ENCODE results near the gene GSTM3.
"Not testable (repeated sequence)": the region's sequence is repeated elsewhere in the genome, so short reads cannot be mapped to it uniquely, and the experiment has no call there.

GRCh38 chr1:109685399-109685798, 55.4 kb downstream of the GSTM3 start:
- TF ChIP-seq CTCF (conservative IDR thresholded peaks at IDR 0.05; ENCODE audit: low read depth in 2 of 2); POLR2AphosphoS5 (IDR thresholded peaks at IDR 0.05; ENCODE audit: low read depth); EZH2 (IDR thresholded peaks at IDR 0.05; ENCODE audit: low read depth, unreplicated experiment); REST (IDR thresholded peaks at IDR 0.05; ENCODE audit: unreplicated experiment); ZNF462 (CRISPR knock-in tag; IDR thresholded peaks at IDR 0.05); EZH2phosphoT487 (IDR thresholded peaks at IDR 0.05; ENCODE audit: unreplicated experiment); CREB1 (CRISPR knock-in tag; IDR thresholded peaks at IDR 0.05; ENCODE audit: low read depth); ETS1 (IDR thresholded peaks at IDR 0.05): not testable (repeated sequence)

Data from GM23338 (cell line).